ENCODE measurements around the gene GNB5.
A peak's percentile ranks its signal among the peaks of the same experiment; 100 is the strongest.

Gene GNB5

DNA sequence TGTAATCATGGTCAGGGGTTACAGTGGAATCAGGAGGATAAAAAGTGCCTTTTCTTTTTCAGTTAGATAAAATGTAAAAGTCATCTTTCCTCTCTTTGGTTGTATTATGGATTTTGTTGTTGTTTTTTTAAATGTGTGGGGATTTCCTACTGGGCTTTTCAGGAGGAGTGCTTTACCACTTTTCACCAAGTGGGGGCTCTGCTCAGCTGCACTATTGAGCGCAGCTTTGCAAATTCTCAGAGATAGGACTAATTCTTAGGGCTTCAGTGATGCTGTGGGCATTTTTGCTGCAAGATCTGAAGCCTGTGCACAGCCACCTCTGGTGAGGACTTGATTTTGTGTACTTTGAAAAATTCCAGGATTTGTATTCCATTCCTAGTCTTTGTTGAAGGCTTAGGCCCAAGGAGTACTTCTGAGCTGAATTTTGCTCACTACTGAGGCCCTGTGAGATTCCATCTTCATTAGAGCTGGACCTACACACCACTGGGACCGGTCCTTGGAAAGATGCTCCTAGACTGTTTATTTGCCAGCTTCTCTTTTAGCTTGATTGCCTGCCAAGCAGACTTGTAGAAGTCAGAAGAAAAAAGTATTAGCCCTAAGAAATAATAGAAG is 7.5 kb downstream of the GNB5 start:
- H3K79me2 ChIP-seq (ENCODE audit: control insufficient read depth, insufficient read depth, low read length) = no peaks in the 10 kb centered on the region
- no peaks in the 10 kb centered on the region for H3K36me3 ChIP-seq (ENCODE audit: control insufficient read depth, insufficient read depth, low read length)
- no peak overlapping the region for H3K27ac ChIP-seq (ENCODE audit: low read depth, low read length)
- H4K8ac ChIP-seq (ENCODE audit: low read depth, low read length) = no peak overlapping the region
- no peak overlapping the region for H3K56ac ChIP-seq (ENCODE audit: low read length)
- peak; percentile 49 for DNase-seq
- peaks cover under 1% of the 10 kb centered on the region for H3K4me1 ChIP-seq (ENCODE audit: control insufficient read depth, low read depth, low read length)
- no peaks in the 10 kb centered on the region for H3K79me1 ChIP-seq (ENCODE audit: low read length)
- H3K9ac ChIP-seq (ENCODE audit: low read length) = no peak overlapping the region
- H3K18ac ChIP-seq (ENCODE audit: low read length) = no peak overlapping the region
- no peak overlapping the region for H2BK120ac ChIP-seq (ENCODE audit: low read depth, low read length)
- H3K23ac ChIP-seq (ENCODE audit: low read length) = no peak overlapping the region
- no peak overlapping the region for H2AK5ac ChIP-seq (ENCODE audit: low read length)
- H3K4me2 ChIP-seq (ENCODE audit: low read length) = no peak overlapping the region
- no peaks in the 10 kb centered on the region for H3K27me3 ChIP-seq (ENCODE audit: insufficient read depth, low read length, poor library complexity)
- no peak overlapping the region for H2BK15ac ChIP-seq (replicated peaks; ENCODE audit: low read depth)
- H3K4ac ChIP-seq (ENCODE audit: low read depth, low read length) = no peak overlapping the region
- H3K4me3 ChIP-seq (ENCODE audit: low read length) = no peak overlapping the region
- no CpG with 5 or more reads among the region's 2 CpGs for WGBS (ENCODE audit: extremely low coverage, insufficient coverage, low lambda C conversion rate)
- no peak overlapping the region for H4K5ac ChIP-seq (ENCODE audit: low read length)
- no peak overlapping the region for H2BK5ac ChIP-seq (ENCODE audit: low read length)

DNA sequence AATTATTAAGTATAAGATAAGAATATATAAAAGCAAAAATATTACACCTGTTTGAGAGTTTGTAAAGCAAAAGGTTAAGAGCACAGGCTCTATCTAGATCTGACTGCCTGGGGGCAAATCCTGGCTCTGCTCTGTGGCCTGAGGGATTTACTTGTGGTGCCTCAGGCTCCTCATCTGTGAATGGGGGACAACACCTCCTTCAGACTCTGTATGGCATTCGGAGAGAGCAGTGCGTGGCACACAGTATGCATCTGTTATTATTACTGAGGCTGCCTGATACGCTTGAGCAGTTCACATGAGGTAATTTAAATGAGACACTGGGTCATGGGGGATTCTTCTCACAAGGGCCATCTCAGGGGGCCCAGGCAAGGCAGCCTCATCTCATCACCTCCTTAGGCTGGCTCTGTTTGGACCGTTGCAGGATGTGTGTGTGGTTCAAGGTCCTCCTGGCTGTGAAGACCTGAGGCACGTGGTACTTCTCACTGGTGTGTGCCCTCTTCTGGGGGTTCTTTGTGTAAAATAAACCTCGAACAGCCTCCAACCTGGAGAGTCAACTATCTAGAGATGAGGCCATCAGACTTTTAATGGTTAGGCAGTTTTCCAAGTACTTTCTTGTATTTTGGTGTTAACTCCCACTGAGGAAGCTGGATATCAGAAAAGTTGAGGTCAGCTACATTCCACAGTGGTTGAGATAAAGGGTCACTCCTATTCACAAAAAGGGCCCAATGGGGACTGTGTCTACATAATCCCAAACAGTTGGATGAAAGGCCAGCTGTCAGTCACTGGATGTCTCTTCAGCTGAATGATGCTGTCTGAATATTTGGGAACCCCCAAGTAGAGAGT is 9.0 kb downstream of the GNB5 start:
- H3K36me3 ChIP-seq (ENCODE audit: control insufficient read depth, insufficient read depth, low read length) = no peaks in the 10 kb centered on the region
- H2AK5ac ChIP-seq (ENCODE audit: low read length) = no peak overlapping the region
- H4K8ac ChIP-seq (ENCODE audit: low read depth, low read length) = no peak overlapping the region
- no peak for DNase-seq
- no peaks in the 10 kb centered on the region for H3K79me2 ChIP-seq (ENCODE audit: control insufficient read depth, insufficient read depth, low read length)
- H3K4ac ChIP-seq (ENCODE audit: low read depth, low read length) = no peak overlapping the region
- no peak overlapping the region for H3K18ac ChIP-seq (ENCODE audit: low read length)
- no peak overlapping the region for H3K27ac ChIP-seq (ENCODE audit: low read depth, low read length)
- no peak overlapping the region for H2BK15ac ChIP-seq (replicated peaks; ENCODE audit: low read depth)
- peaks cover 3% of the 10 kb centered on the region for H3K79me1 ChIP-seq (ENCODE audit: low read length)
- no CpG with 5 or more reads among the region's 6 CpGs for WGBS (ENCODE audit: extremely low coverage, insufficient coverage, low lambda C conversion rate)
- H3K4me2 ChIP-seq (ENCODE audit: low read length) = no peak overlapping the region
- H3K9ac ChIP-seq (ENCODE audit: low read length) = no peak overlapping the region
- no peak overlapping the region for H3K56ac ChIP-seq (ENCODE audit: low read length)
- peaks cover 1% of the 10 kb centered on the region for H3K4me1 ChIP-seq (ENCODE audit: control insufficient read depth, low read depth, low read length)
- H3K4me3 ChIP-seq (ENCODE audit: low read length) = no peak overlapping the region
- H2BK120ac ChIP-seq (ENCODE audit: low read depth, low read length) = no peak overlapping the region
- no peaks in the 10 kb centered on the region for H3K27me3 ChIP-seq (ENCODE audit: insufficient read depth, low read length, poor library complexity)
- no peak overlapping the region for H4K5ac ChIP-seq (ENCODE audit: low read length)
- no peak overlapping the region for H2BK5ac ChIP-seq (ENCODE audit: low read length)
- H3K23ac ChIP-seq (ENCODE audit: low read length) = no peak overlapping the region

DNA sequence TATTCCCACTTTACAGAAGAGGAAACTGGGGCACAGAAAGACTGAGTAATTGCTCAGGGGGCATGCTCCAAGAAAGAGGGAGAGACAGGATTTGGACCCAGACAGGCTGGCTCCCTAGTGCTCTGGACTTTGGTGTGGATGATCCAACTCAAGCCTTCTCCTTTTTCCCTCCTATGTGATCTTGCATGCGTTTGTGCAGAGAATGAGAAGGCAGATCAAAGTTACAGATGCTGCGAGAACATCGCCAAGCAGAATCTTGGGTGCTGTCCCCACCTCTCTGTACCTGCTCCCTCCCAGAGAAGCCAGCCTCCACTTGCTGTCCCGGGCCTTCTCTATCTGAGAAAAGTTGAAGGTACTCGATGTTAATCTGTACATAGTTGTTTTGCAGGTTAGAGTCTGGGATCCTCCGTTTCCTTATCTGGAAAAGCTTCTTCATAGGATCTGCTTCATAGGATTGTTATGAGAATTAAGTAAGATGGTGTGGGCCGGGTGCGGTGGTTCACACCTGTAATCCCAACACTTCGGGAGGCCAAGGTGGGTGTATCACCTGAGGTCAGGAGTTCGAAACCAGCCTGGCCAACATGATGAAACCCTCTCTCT is 10.2 kb downstream of the GNB5 start:
- no peak for DNase-seq
- H3K36me3 ChIP-seq (ENCODE audit: control insufficient read depth, insufficient read depth, low read length) = no peaks in the 10 kb centered on the region
- no peak overlapping the region for H3K18ac ChIP-seq (ENCODE audit: low read length)
- H3K9ac ChIP-seq (ENCODE audit: low read length) = no peak overlapping the region
- H4K5ac ChIP-seq (ENCODE audit: low read length) = no peak overlapping the region
- H3K79me2 ChIP-seq (ENCODE audit: control insufficient read depth, insufficient read depth, low read length) = no peaks in the 10 kb centered on the region
- no peak overlapping the region for H3K56ac ChIP-seq (ENCODE audit: low read length)
- no peak overlapping the region for H3K27ac ChIP-seq (ENCODE audit: low read depth, low read length)
- no peak overlapping the region for H2BK5ac ChIP-seq (ENCODE audit: low read length)
- no peak overlapping the region for H3K4me2 ChIP-seq (ENCODE audit: low read length)
- H3K4ac ChIP-seq (ENCODE audit: low read depth, low read length) = no peak overlapping the region
- H3K27me3 ChIP-seq (ENCODE audit: insufficient read depth, low read length, poor library complexity) = no peaks in the 10 kb centered on the region
- no peak overlapping the region for H2BK120ac ChIP-seq (ENCODE audit: low read depth, low read length)
- H4K8ac ChIP-seq (ENCODE audit: low read depth, low read length) = no peak overlapping the region
- peaks cover 1% of the 10 kb centered on the region for H3K4me1 ChIP-seq (ENCODE audit: control insufficient read depth, low read depth, low read length)
- WGBS (ENCODE audit: extremely low coverage, insufficient coverage, low lambda C conversion rate) = no CpG with 5 or more reads among the region's 10 CpGs
- no peak overlapping the region for H3K4me3 ChIP-seq (ENCODE audit: low read length)
- H3K79me1 ChIP-seq (ENCODE audit: low read length) = peaks cover 3% of the 10 kb centered on the region
- no peak overlapping the region for H2AK5ac ChIP-seq (ENCODE audit: low read length)
- H3K23ac ChIP-seq (ENCODE audit: low read length) = no peak overlapping the region
- no peak overlapping the region for H2BK15ac ChIP-seq (replicated peaks; ENCODE audit: low read depth)

DNA sequence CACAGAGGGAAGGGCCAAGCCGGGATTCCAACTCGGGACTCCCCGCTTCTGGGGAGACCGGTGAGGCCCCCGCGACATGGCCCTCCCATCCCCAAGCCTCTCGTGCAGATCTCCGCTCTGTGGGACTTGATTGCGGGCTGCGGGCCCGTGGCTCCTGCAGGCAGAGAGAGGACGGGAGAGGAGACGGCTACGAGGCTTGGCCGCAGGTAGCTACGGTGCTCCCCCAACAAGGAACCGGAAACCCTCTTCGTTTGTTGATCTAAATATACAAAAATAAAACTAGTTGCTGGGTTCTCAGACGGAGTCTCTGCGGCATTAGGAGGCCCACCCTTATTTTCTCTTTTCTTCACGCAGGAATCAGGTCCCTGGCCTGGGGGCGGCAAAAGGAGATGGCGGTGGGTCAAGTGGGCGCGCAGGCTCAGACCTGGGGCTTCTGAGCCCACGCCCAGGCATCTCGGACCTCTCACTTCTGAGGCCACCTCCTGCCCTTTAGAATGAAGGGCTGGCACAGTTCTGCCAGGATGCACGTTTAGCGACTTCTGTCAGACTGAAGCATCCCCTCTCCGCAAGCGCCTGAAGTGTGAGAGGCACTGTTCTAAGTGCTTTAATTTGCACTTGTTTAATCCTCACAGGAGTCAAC is 10.9 kb downstream of the GNB5 start:
- Histone ChIP-seq H4K8ac (ENCODE audit: low read depth, low read length) (no peak overlapping the region), H3K4me2 (ENCODE audit: low read length) (peak overlapping the region; percentile 97), H2BK15ac (replicated peaks; ENCODE audit: low read depth) (no peak overlapping the region), H3K79me2 (ENCODE audit: control insufficient read depth, insufficient read depth, low read length) (no peaks in the 10 kb centered on the region), H3K4me3 (ENCODE audit: low read length) (peak overlapping the region; percentile 49), H4K5ac (ENCODE audit: low read length) (no peak overlapping the region), H3K9ac (ENCODE audit: low read length) (peak overlapping the region; percentile 59), H3K36me3 (ENCODE audit: control insufficient read depth, insufficient read depth, low read length) (no peaks in the 10 kb centered on the region), H3K4me1 (ENCODE audit: control insufficient read depth, low read depth, low read length) (peaks cover 1% of the 10 kb centered on the region), H3K23ac (ENCODE audit: low read length) (no peak overlapping the region), H3K79me1 (ENCODE audit: low read length) (peaks cover 3% of the 10 kb centered on the region), H3K27me3 (ENCODE audit: insufficient read depth, low read length, poor library complexity) (no peaks in the 10 kb centered on the region), H3K18ac (ENCODE audit: low read length) (peak overlapping the region; percentile 12), H3K56ac (ENCODE audit: low read length) (peak overlapping the region; percentile 94), H2AK5ac (ENCODE audit: low read length) (no peak overlapping the region), H2BK120ac (ENCODE audit: low read depth, low read length) (no peak overlapping the region), H2BK5ac (ENCODE audit: low read length) (no peak overlapping the region), H3K27ac (ENCODE audit: low read depth, low read length) (no peak overlapping the region), H3K4ac (ENCODE audit: low read depth, low read length) (no peak overlapping the region)
- WGBS (ENCODE audit: extremely low coverage, insufficient coverage, low lambda C conversion rate) = no CpG with 5 or more reads among the region's 31 CpGs
- no peak for DNase-seq

DNA sequence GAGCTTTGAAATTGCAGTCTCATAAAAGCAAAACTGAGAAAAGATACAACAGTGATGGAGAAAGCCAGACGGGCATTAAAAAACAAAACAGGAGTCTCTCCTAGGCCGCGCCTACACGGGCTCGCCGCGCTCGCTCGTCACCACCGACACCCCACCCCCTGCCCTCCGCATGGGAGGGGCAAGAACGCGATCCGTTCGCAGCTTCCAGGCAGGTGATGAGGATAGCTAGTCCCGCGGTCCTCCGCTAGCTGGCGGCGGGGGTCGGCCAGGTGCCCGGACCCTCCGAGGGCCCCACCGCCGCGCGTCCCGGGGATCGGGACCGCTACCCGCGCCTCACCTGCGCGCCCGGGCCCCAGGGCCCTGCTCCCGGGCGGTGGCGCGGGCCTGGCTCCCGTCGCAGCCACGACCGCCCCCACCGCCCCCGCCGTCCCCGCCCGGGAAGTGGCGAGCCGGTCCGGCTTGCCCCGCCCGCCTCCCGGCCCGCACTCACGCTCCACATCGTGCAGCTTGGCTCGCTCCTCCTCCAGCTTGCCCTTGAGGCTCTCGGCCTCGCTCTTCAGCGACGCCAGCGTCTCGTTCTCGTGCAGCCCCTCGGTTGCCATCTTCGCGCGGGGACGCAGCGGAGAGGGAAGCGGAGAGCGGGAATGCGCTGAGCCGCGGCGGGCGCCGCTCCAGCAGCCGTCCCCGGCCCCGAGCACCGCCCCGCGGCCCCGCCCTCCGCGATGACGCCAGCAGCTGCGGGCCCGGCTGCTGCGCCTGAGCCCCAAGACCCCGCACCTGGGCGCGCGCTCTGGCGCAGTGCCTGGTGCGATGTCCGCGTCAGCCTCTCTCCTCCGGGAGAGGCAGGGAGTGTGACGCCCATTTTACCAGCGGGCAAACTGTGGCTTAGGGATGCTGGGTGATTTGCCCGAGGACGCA is 11.7 kb downstream of the GNB5 start:
- no peaks in the 10 kb centered on the region for H3K27me3 ChIP-seq (ENCODE audit: insufficient read depth, low read length, poor library complexity)
- H3K23ac ChIP-seq (ENCODE audit: low read length) = no peak overlapping the region
- no peak overlapping the region for H4K5ac ChIP-seq (ENCODE audit: low read length)
- no peak overlapping the region for H3K27ac ChIP-seq (ENCODE audit: low read depth, low read length)
- H3K36me3 ChIP-seq (ENCODE audit: control insufficient read depth, insufficient read depth, low read length) = no peaks in the 10 kb centered on the region
- peak overlapping the region; percentile 97 for H3K4me2 ChIP-seq (ENCODE audit: low read length)
- H2BK120ac ChIP-seq (ENCODE audit: low read depth, low read length) = no peak overlapping the region
- peak overlapping the region; percentile 71 for H3K9ac ChIP-seq (ENCODE audit: low read length)
- no peak overlapping the region for H2BK5ac ChIP-seq (ENCODE audit: low read length)
- no peak overlapping the region for H4K8ac ChIP-seq (ENCODE audit: low read depth, low read length)
- peak; percentile 90 for DNase-seq
- peak overlapping the region; percentile 49 for H3K4me3 ChIP-seq (ENCODE audit: low read length)
- no CpG with 5 or more reads among the region's 105 CpGs for WGBS (ENCODE audit: extremely low coverage, insufficient coverage, low lambda C conversion rate)
- no peaks in the 10 kb centered on the region for H3K79me2 ChIP-seq (ENCODE audit: control insufficient read depth, insufficient read depth, low read length)
- no peak overlapping the region for H2BK15ac ChIP-seq (replicated peaks; ENCODE audit: low read depth)
- peak overlapping the region; percentile 12 for H3K18ac ChIP-seq (ENCODE audit: low read length)
- peak overlapping the region; percentile 94 for H3K56ac ChIP-seq (ENCODE audit: low read length)
- H2AK5ac ChIP-seq (ENCODE audit: low read length) = no peak overlapping the region
- H3K4me1 ChIP-seq (ENCODE audit: control insufficient read depth, low read depth, low read length) = peaks cover 1% of the 10 kb centered on the region
- H3K79me1 ChIP-seq (ENCODE audit: low read length) = peaks cover 3% of the 10 kb centered on the region
- peak overlapping the region; percentile 83 for H3K4ac ChIP-seq (ENCODE audit: low read depth, low read length)

Data from mesendoderm (in vitro differentiated cells).